ENCODE measurements around the gene ADGRL3.
"Not testable (repeated sequence)": the region's sequence is repeated elsewhere in the genome, so short reads cannot be mapped to it uniquely, and the experiment has no call there.

ADGRL3 gene

DNA sequence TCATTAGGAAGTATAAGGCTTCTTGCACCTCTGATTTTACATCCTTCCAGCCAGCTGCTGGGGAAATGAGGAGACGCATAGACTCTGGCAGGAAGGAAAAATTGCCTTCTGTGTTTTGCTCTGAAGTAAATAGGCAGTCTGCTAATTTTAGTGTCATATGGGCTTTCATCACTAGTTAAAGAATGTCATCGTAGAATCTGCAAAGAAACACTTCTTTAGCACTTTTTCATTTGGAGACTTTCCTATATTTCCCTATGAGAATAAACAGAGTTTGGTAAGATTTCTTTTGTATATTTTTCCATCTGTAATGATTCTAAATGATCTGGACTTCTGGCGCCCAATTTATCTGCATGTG is 3.3 kb downstream of the ADGRL3 start:
- H3K4me3 ChIP-seq (replicated peaks; ENCODE audit: low read depth, low read length), result no peak overlapping the region
- TF ChIP-seq, protein P1, sequence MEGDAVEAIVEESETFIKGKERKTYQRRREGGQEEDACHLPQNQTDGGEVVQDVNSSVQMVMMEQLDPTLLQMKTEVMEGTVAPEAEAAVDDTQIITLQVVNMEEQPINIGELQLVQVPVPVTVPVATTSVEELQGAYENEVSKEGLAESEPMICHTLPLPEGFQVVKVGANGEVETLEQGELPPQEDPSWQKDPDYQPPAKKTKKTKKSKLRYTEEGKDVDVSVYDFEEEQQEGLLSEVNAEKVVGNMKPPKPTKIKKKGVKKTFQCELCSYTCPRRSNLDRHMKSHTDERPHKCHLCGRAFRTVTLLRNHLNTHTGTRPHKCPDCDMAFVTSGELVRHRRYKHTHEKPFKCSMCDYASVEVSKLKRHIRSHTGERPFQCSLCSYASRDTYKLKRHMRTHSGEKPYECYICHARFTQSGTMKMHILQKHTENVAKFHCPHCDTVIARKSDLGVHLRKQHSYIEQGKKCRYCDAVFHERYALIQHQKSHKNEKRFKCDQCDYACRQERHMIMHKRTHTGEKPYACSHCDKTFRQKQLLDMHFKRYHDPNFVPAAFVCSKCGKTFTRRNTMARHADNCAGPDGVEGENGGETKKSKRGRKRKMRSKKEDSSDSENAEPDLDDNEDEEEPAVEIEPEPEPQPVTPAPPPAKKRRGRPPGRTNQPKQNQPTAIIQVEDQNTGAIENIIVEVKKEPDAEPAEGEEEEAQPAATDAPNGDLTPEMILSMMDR (IDR thresholded peaks at IDR 0.05; ENCODE audit: low read depth, low read length, missing control alignments), result no peak

DNA sequence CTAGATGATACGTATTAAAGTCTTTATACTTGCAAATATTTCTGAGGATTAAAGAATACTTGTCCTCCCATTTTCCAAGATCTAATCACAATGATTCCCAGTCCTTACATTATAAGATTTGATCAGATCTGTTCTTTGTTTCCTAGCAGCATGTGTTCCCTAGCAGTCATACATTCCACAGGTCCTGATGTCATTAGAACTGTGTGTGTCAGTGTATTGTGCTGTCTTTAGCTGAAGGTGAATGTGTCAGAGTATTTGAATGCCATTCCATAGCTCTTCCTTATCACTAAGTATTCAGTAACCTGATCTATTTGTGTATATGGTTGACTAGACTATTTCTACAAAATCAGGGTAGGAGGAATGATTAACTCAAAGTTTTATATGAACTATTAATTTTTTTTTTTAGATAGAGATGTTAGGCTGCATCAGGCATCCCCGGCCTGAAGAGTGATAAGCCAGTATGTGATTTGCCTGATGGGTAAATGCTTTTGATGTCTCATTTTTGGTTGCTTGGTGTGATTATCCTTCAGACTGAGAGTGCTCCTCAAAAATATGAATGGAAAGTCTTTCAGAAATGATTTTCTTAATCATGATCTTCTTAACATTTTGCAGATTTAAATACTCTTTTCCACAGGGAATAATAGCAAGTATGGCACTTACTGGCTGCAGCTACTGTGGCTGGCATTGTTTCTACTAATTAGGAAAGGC is 4.4 kb downstream of the ADGRL3 start:
- TF ChIP-seq, protein P1 (IDR thresholded peaks at IDR 0.05; ENCODE audit: low read depth, low read length, missing control alignments), result no peak
- no peak overlapping the region for H3K4me3 ChIP-seq (replicated peaks; ENCODE audit: low read depth, low read length)
- DNase-seq (ENCODE audit: extremely low read depth, low read depth), result no peak

More for the DNA sequence above, 3.3 kb downstream of the ADGRL3 start:
- DNase-seq (ENCODE audit: extremely low read depth, low read depth), result no peak

DNA sequence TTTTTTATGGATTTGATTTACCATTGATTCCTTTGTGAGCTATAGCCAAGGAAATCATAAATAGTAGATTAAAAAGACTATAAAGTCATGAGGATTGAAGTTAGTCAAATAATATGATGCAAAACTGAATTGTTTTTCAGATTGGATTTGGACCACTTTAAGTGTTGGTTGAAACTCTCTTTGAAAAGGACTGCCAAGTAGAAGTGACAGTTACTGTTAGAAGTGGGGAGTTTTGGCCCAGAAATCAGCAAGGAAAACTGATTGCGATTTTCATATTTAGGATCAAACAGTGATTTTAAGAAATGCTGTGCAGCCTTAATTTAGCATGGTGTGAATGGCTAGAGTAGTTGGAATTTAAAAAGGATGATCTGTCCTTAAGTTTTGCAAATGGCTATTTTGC is 4.9 kb downstream of the ADGRL3 start:
- DNase-seq (ENCODE audit: extremely low read depth, low read depth), result no peak
- no peak overlapping the region for H3K4me3 ChIP-seq (replicated peaks; ENCODE audit: low read depth, low read length)
- TF ChIP-seq, protein P1 (IDR thresholded peaks at IDR 0.05; ENCODE audit: low read depth, low read length, missing control alignments), result no peak

DNA sequence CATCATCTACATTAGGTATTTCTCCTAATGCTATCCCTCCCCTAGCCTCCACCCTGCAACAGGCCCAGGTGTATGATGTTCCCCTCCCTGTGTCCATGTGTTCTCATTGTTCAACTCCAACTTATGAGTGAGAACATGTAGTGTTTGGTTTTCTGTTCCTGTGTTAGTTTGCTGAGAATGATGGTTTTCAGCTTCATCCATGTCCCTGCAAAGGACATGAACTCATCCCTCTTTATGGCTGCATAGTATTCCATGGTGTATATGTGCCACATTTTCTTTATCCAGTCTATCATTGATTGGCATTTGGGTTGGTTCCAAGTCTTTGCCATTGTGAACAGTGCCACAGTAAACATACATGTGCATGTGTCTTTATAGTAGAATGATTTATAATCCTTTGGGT is 7.0 kb downstream of the ADGRL3 start:
- not testable (repeated sequence) for H3K4me3 ChIP-seq (replicated peaks; ENCODE audit: low read depth, low read length); DNase-seq (ENCODE audit: extremely low read depth, low read depth)

DNA sequence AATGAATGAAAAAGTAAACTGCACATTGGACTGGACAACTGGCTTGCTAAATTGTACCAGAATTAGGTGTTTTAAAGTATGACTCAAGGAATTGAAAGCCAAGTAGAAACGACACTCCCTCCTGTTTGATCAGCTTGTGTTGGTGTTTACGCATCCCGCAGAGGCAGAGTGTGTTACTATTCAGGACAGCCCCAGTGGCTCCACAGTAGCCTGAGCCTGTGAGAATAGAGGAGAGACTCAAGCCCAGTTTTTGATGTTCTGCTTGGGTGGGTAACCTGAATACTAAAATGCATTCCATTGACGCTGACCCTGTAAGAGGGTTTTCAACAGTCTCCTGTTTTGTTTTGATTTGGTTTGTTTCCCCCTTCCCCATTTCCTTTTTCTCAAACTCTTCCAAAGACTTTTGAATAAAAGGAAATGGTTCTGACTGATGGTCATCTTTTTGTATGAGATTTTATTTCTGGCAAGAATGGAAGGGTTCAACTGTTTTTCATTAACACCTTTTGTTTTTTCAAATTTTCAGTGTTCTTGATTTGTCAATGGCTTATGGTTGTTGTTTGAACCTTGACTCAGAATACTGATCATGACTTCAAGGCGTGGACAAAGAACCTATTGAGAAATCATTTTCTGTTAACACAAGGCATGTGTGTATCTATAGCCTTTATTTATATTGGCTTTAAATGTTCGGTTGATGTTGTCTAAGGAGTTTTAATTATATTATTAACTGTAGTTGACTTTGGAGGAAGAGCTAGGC is 10.2 kb downstream of the ADGRL3 start:
- no peak overlapping the region for H3K4me3 ChIP-seq (replicated peaks; ENCODE audit: low read depth, low read length)
- no peak for DNase-seq (ENCODE audit: extremely low read depth, low read depth)
- TF ChIP-seq, protein P1 (IDR thresholded peaks at IDR 0.05; ENCODE audit: low read depth, low read length, missing control alignments), result no peak

DNA sequence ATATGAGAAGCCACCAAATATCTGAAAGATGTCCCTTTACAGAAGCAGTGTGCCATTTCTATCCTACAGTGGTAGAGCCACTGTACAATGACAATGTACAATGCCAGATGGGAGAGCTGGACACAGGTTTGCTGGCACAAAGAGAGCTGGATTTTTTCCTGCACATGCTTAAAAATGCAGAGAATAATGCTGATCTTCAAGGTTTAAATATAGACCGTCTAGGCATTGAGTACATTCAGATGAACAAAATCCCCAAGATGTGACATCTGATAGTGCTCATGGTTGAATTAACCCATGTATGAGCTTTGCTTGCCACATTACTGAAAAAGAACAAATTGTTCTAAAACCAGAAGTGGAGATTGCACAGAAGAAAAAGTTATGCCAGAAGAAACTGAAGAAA is 11.7 kb downstream of the ADGRL3 start:
- no peak for DNase-seq (ENCODE audit: extremely low read depth, low read depth)
- H3K4me3 ChIP-seq (replicated peaks; ENCODE audit: low read depth, low read length), result no peak overlapping the region
- TF ChIP-seq, protein P1 (IDR thresholded peaks at IDR 0.05; ENCODE audit: low read depth, low read length, missing control alignments), result no peak

DNA sequence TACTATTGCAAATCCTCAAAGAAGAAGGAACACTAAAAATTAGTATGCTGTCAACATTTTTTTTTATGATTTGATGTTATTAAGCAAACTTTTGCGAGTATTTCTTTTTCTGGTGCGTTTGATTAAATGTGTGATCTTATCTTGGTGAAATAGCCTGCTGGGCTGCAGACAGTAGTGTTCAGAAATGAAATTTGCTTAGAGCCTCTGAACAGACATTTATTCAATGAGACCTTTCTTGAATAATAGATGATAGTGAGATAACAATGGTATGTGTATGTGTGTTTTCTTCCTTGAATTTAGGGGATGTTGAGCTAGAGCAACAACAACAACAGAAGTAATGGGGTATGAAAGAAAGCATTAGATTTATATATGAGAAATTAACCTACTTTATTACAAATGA is 12.7 kb downstream of the ADGRL3 start:
- H3K4me3 ChIP-seq (replicated peaks; ENCODE audit: low read depth, low read length), result no peak overlapping the region
- TF ChIP-seq, protein P1 (IDR thresholded peaks at IDR 0.05; ENCODE audit: low read depth, low read length, missing control alignments), result no peak
- no peak for DNase-seq (ENCODE audit: extremely low read depth, low read depth)
